ENCODE data around the gene PRICKLE1. TPM values are rescaled to one million over a fixed set of nuclear protein-coding genes. Genes with fewer than 3 reads are reported as not detected.

Gene PRICKLE1
- total and polyA plus RNA-seq, 2 experiments from 2014 or later = 16.5 to 25.9 TPM

Small RNA genes lying within 50 kb of the gene (small RNA-seq; reads per million reads assigned to genes)
- gene AC079600.1 = not detected
- not detected for gene AC079600.2
- gene RF00019 = not detected

Measured in hepatocyte (in vitro differentiated cells).